ENCODE results near the gene ACSL6.

Gene ACSL6

GRCh38 chr5:131945551-131946168 is 65.8 kb downstream of the ACSL6 start, which contains the start of gene MEIKIN:
Gene MEIKIN, minus strand, starts transcription at chr5:131945663. Its CDS starts 158 bp downstream, at chr5:131945505.
- Histone ChIP-seq H3K4me3 (ENCODE audit: low read depth, low read length) (no peak within 1 kb of the TSS), H3K9me3 (ENCODE audit: control insufficient read depth, insufficient read depth, low read length) (no peaks in the 10 kb centered on the region), H3K27ac (ENCODE audit: low read depth, low read length) (no peak within 1 kb of the TSS), H3K36me3 (ENCODE audit: control insufficient read depth, insufficient read depth, low read length) (no peaks in the 10 kb centered on the region), H3K27me3 (ENCODE audit: control insufficient read depth, insufficient read depth, low read length) (no peaks in the 10 kb centered on the region), H3K4me1 (ENCODE audit: control insufficient read depth, insufficient read depth, low read length) (no peaks in the 10 kb centered on the region), H3K9ac (ENCODE audit: low read depth, low read length) (no peak within 1 kb of the TSS)

DNA sequence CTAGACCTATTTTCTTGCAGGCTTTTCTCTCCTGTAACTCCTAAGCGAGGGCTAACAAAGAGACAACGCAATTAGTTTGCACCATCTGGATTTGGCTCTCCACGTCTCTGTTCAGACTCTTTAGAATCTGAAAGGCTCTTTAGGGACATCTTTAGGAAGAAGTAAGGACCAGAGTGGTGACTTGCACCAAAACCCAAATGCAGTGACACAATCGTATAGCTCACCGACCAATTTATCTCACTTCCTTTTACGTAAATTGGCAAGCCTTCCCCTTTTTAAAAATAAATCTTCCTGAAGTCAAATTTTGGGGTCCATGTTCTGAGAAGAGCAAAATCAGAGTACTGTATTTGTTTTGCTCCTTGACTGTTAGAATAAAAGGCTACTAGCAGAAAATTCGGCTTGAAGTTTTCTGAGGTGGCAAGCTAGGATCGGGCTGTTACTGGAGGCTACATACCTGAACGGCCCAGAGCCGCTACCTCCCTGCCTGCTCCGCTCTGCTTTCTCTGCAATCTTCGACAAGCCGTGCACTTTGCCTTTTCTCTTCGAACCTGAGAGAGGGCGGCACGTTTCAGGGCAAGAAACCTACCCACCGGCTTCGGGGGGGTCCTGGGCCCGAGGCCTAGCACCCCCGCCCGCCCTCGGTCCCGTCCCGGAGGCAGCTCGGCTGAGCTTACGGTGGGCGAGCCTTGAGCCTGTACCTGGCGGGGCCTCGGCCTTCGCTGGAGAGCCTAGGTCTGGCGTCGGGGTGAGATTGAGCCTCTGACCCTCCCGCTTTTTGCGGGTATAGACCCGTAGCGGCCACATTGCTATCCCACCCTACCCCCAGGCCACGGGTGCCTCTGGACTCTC is 66.5 kb downstream of the ACSL6 start:
- Histone ChIP-seq H3K36me3 (ENCODE audit: control insufficient read depth, insufficient read depth, low read length) (no peaks in the 10 kb centered on the region), H3K9ac (ENCODE audit: low read depth, low read length) (no peak overlapping the region), H3K27me3 (ENCODE audit: control insufficient read depth, insufficient read depth, low read length) (no peaks in the 10 kb centered on the region), H3K27ac (ENCODE audit: low read depth, low read length) (no peak overlapping the region), H3K4me3 (ENCODE audit: low read depth, low read length) (no peak overlapping the region), H3K4me1 (ENCODE audit: control insufficient read depth, insufficient read depth, low read length) (no peaks in the 10 kb centered on the region), H3K9me3 (ENCODE audit: control insufficient read depth, insufficient read depth, low read length) (no peaks in the 10 kb centered on the region)

DNA sequence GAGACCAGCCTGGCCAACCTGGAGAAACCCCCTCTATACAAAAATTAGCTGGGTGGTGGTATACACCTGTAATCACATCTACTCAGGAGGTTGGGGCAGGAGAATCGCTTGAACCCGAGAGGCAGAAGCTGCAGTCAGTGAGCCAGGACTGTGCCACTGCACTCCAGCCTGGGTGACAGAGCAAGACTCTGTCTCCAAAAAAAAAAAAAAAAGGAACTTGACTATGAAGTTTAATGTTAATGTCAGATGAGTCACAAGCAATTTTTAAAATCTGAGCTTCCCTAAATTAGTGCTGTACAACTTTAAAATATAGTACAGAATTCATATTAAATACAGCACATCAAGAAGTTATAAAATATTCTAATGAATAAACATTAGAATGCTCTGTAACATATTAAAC is 67.5 kb downstream of the ACSL6 start:
- Histone ChIP-seq H3K9ac (ENCODE audit: low read depth, low read length) (no peak overlapping the region), H3K36me3 (ENCODE audit: control insufficient read depth, insufficient read depth, low read length) (no peaks in the 10 kb centered on the region), H3K9me3 (ENCODE audit: control insufficient read depth, insufficient read depth, low read length) (no peaks in the 10 kb centered on the region)

DNA sequence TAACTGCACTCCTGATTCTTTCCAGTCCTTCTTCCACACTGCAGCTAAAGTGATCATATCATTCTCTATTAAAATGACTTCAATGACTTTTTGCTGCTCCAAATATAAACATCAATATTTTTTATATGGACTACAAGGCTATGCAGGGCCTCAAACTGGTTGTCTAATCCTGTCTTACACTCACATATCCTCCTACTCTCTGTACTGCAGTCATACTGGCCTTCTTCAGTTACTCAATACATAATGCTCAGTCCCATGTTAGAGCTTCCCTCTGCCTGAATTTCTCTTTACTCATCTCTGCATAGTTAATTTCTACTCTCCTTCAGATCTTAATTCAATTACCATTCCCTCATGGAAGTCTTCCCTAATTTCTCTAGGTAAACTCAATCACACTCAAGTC is 69.4 kb downstream of the ACSL6 start:
- no peak overlapping the region for H3K27ac ChIP-seq (ENCODE audit: low read depth, low read length)
- H3K4me1 ChIP-seq (ENCODE audit: control insufficient read depth, insufficient read depth, low read length), result no peaks in the 10 kb centered on the region
- H3K27me3 ChIP-seq (ENCODE audit: control insufficient read depth, insufficient read depth, low read length), result no peaks in the 10 kb centered on the region
- H3K9me3 ChIP-seq (ENCODE audit: control insufficient read depth, insufficient read depth, low read length), result no peaks in the 10 kb centered on the region
- no peak overlapping the region for H3K9ac ChIP-seq (ENCODE audit: low read depth, low read length)
- no peak overlapping the region for H3K4me3 ChIP-seq (ENCODE audit: low read depth, low read length)
- no peaks in the 10 kb centered on the region for H3K36me3 ChIP-seq (ENCODE audit: control insufficient read depth, insufficient read depth, low read length)

More for the DNA sequence above, 67.5 kb downstream of the ACSL6 start:
- no peaks in the 10 kb centered on the region for H3K27me3 ChIP-seq (ENCODE audit: control insufficient read depth, insufficient read depth, low read length)
- H3K27ac ChIP-seq (ENCODE audit: low read depth, low read length), result no peak overlapping the region
- no peaks in the 10 kb centered on the region for H3K4me1 ChIP-seq (ENCODE audit: control insufficient read depth, insufficient read depth, low read length)
- no peak overlapping the region for H3K4me3 ChIP-seq (ENCODE audit: low read depth, low read length)

DNA sequence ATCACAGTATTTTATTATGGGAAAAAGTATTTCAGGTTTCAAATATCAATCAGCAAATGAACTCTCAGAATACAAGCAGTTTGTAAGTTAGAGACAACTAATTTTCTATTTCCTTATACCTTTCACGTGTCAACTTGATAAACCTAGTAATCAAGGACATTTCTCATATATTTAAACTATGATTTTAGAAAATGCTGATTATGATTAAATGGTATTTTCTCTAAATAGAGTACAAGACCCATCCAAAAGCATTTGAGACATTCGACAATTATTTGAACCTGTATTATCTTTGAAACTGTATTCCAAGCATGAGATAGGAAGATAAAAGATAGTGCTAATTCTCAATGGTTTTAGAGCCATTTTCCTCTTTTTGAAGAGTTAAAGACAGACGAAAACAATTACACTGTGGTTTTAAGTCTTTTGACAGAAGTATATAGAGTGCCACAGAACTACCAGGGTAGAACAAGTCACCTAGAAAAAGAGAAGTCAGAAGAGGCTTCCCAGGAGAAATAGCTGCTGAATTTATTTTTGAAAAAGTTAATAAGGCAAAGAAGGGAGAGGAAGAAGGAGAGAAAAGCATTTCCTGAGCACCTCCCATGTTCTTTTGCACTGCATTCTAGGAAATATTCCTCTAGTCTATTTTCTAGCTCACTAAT is 71.6 kb downstream of the ACSL6 start:
- H3K4me1 ChIP-seq (ENCODE audit: control insufficient read depth, insufficient read depth, low read length), result no peaks in the 10 kb centered on the region
- no peaks in the 10 kb centered on the region for H3K27me3 ChIP-seq (ENCODE audit: control insufficient read depth, insufficient read depth, low read length)
- H3K27ac ChIP-seq (ENCODE audit: low read depth, low read length), result no peak overlapping the region
- no peaks in the 10 kb centered on the region for H3K9me3 ChIP-seq (ENCODE audit: control insufficient read depth, insufficient read depth, low read length)
- H3K4me3 ChIP-seq (ENCODE audit: low read depth, low read length), result no peak overlapping the region
- H3K9ac ChIP-seq (ENCODE audit: low read depth, low read length), result no peak overlapping the region
- no peaks in the 10 kb centered on the region for H3K36me3 ChIP-seq (ENCODE audit: control insufficient read depth, insufficient read depth, low read length)

DNA sequence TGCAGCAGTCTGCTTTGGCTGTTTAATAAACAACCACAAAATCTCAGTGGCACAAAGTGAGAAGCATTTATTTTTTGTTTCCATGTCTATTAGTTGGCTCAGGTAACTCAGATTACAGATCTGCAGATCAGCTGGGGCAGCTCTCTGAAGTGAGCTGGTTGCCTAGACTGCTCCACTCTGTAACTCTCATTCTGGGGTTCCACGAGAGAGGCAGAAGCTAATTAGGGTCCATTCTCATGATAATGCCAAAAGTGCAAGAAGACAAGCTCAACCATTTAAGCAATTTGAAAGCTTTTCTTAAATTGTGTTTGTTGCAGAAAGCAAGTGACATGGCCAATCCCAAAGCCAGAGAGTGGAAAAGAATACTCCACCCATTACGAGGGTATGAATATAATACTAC is 79.2 kb downstream of the ACSL6 start:
- no peak overlapping the region for H3K9ac ChIP-seq (ENCODE audit: low read depth, low read length)

GRCh38 chr5:131928957-131929356 is 82.5 kb downstream of the ACSL6 start:
- Histone ChIP-seq H3K4me1 (ENCODE audit: control insufficient read depth, insufficient read depth, low read length) (peaks cover 14% of the 10 kb centered on the region), H3K36me3 (ENCODE audit: control insufficient read depth, insufficient read depth, low read length) (no peaks in the 10 kb centered on the region), H3K27ac (ENCODE audit: low read depth, low read length) (no peak overlapping the region), H3K9ac (ENCODE audit: low read depth, low read length) (no peak overlapping the region), H3K4me3 (ENCODE audit: low read depth, low read length) (no peak overlapping the region), H3K9me3 (ENCODE audit: control insufficient read depth, insufficient read depth, low read length) (peaks cover 13% of the 10 kb centered on the region), H3K27me3 (ENCODE audit: control insufficient read depth, insufficient read depth, low read length) (no peaks in the 10 kb centered on the region)

More for the DNA sequence above, 79.2 kb downstream of the ACSL6 start:
- Histone ChIP-seq H3K9me3 (ENCODE audit: control insufficient read depth, insufficient read depth, low read length) (peaks cover 6% of the 10 kb centered on the region), H3K4me3 (ENCODE audit: low read depth, low read length) (no peak overlapping the region), H3K27ac (ENCODE audit: low read depth, low read length) (no peak overlapping the region), H3K27me3 (ENCODE audit: control insufficient read depth, insufficient read depth, low read length) (no peaks in the 10 kb centered on the region), H3K4me1 (ENCODE audit: control insufficient read depth, insufficient read depth, low read length) (peaks cover 14% of the 10 kb centered on the region), H3K36me3 (ENCODE audit: control insufficient read depth, insufficient read depth, low read length) (no peaks in the 10 kb centered on the region)

DNA sequence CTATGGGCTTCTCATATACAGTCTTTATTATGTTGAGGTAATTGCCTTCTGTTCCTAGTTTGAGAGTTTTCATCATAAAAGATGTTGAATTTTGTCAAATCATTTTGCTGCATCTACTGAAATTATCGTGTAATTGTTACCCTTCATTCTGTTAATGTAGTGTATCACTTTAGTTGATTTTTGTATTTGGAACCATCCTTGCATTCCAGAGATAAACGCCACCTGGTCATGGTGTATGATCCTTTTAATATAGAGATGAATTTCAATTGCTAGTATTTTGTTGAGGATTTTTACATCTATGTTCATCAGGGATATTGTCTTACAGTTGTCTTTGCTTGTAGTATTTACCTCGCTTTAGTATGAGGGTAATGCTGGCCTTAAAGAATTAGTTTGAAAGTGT is 85.3 kb downstream of the ACSL6 start:
- H3K36me3 ChIP-seq (ENCODE audit: control insufficient read depth, insufficient read depth, low read length), result no peaks in the 10 kb centered on the region
- no peaks in the 10 kb centered on the region for H3K4me1 ChIP-seq (ENCODE audit: control insufficient read depth, insufficient read depth, low read length)
- H3K27ac ChIP-seq (ENCODE audit: low read depth, low read length), result no peak overlapping the region
- H3K9ac ChIP-seq (ENCODE audit: low read depth, low read length), result no peak overlapping the region
- peaks cover 13% of the 10 kb centered on the region for H3K9me3 ChIP-seq (ENCODE audit: control insufficient read depth, insufficient read depth, low read length)
- no peaks in the 10 kb centered on the region for H3K27me3 ChIP-seq (ENCODE audit: control insufficient read depth, insufficient read depth, low read length)
- no peak overlapping the region for H3K4me3 ChIP-seq (ENCODE audit: low read depth, low read length)

- H3K27ac ChIP-seq (ENCODE audit: low read depth, low read length), result no peak overlapping the region
- no peaks in the 10 kb centered on the region for H3K4me1 ChIP-seq (ENCODE audit: control insufficient read depth, insufficient read depth, low read length)
- H3K36me3 ChIP-seq (ENCODE audit: control insufficient read depth, insufficient read depth, low read length), result no peaks in the 10 kb centered on the region
- H3K4me3 ChIP-seq (ENCODE audit: low read depth, low read length), result no peak overlapping the region
- H3K9ac ChIP-seq (ENCODE audit: low read depth, low read length), result no peak overlapping the region
- no peaks in the 10 kb centered on the region for H3K9me3 ChIP-seq (ENCODE audit: control insufficient read depth, insufficient read depth, low read length)
- H3K27me3 ChIP-seq (ENCODE audit: control insufficient read depth, insufficient read depth, low read length), result no peaks in the 10 kb centered on the region
Observed at GRCh38 chr5:131916481-131916880, 95.0 kb downstream of the ACSL6 start.

DNA sequence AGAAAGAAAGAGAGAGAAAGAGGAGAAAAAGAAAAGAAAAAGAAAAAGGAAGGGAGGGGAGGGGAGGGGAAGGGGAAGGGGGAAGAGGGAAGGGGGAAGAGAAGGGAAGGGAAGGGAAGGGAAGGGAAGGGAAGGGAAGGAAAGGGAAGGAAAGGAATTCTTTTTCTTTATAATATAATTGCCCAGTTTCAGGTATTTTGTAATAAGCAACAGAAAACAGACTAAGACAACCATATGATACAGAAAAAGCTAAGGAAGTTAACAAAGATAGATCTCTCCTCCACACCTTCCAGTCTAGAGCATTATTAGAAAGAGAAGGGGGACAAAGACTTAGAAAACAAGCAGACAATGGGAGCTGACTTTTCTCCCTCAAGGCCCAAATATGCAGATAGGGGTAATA is 97.0 kb downstream of the ACSL6 start:
- Histone ChIP-seq H3K4me1 (ENCODE audit: control insufficient read depth, insufficient read depth, low read length) (no peaks in the 10 kb centered on the region), H3K27ac (ENCODE audit: low read depth, low read length) (no peak overlapping the region), H3K4me3 (ENCODE audit: low read depth, low read length) (no peak overlapping the region), H3K27me3 (ENCODE audit: control insufficient read depth, insufficient read depth, low read length) (no peaks in the 10 kb centered on the region), H3K9me3 (ENCODE audit: control insufficient read depth, insufficient read depth, low read length) (no peaks in the 10 kb centered on the region), H3K36me3 (ENCODE audit: control insufficient read depth, insufficient read depth, low read length) (no peaks in the 10 kb centered on the region), H3K9ac (ENCODE audit: low read depth, low read length) (no peak overlapping the region)

- H3K9ac ChIP-seq (ENCODE audit: low read depth, low read length), result no peak overlapping the region
- H3K27ac ChIP-seq (ENCODE audit: low read depth, low read length), result no peak overlapping the region
- H3K4me1 ChIP-seq (ENCODE audit: control insufficient read depth, insufficient read depth, low read length), result no peaks in the 10 kb centered on the region
- H3K27me3 ChIP-seq (ENCODE audit: control insufficient read depth, insufficient read depth, low read length), result no peaks in the 10 kb centered on the region
- H3K4me3 ChIP-seq (ENCODE audit: low read depth, low read length), result no peak overlapping the region
- no peaks in the 10 kb centered on the region for H3K36me3 ChIP-seq (ENCODE audit: control insufficient read depth, insufficient read depth, low read length)
- H3K9me3 ChIP-seq (ENCODE audit: control insufficient read depth, insufficient read depth, low read length), result no peaks in the 10 kb centered on the region
Observed at GRCh38 chr5:131913603-131914002, 97.9 kb downstream of the ACSL6 start.
